OCI-M2 (cell line): ENCODE measurements around the gene TEX10.

Experiments
- DNase-seq: peaks from one replicate; lab custom pipeline; 2025; ENCODE audit not compliant: unreplicated experiment; lab: John Stamatoyannopoulos, UW

Gene TEX10

GRCh38 chr9:100286257-100286656, 66.5 kb downstream of the TEX10 start:
- no peak for DNase-seq

GRCh38 chr9:100285601-100286000, 67.1 kb downstream of the TEX10 start:
- DNase-seq, result no peak

- no peak for DNase-seq
Measured at GRCh38 chr9:100285080-100285479, 67.7 kb downstream of the TEX10 start.

GRCh38 chr9:100284247-100284646, 68.5 kb downstream of the TEX10 start:
- no peak for DNase-seq

GRCh38 chr9:100282388-100282719, 70.4 kb downstream of the TEX10 start:
- no peak for DNase-seq

DNA sequence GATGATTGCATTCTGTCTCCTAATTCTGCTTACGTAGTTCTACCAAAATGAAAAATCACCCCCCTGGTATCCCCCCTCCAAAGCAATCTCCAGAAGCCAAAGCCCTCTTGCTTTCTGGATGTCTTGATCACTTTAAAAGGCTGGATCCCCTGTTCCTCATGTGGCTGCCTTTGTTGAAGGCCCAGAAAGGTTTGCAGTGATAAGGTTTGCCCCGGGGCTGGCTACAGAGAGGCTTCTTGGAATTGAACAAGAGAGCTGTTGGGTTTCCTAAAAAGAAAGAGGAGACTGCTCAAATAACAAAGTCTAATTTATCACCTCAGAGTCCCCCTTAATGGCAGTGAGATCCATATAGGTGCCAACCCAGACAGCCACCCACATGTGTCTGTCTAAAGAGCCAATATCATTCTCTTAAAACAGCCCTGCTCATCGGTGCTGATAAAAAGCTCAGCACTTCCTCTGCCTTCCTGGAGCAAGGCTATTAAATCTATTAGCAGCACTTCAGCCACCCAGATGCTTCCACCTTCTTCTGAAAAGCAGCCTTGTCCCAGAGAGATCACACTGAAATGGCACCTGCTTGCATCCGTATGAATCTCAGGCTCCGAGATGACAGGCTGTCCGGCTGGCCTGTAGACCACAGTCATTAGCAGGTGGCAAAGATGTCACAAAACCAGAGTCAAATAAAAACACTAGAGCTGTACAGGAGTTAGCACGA, 70.9 kb downstream of the TEX10 start:
- DNase-seq, result no peak

GRCh38 chr9:100281066-100281465, 71.7 kb downstream of the TEX10 start:
- no peak for DNase-seq

- no peak for DNase-seq
Measured at GRCh38 chr9:100277166-100277979, 75.4 kb downstream of the TEX10 start.

GRCh38 chr9:100269656-100270055, 83.1 kb downstream of the TEX10 start:
- no peak for DNase-seq

GRCh38 chr9:100268271-100268670, 84.5 kb downstream of the TEX10 start:
- no peak for DNase-seq

- DNase-seq, result no peak
Measured at GRCh38 chr9:100267211-100267610, 85.5 kb downstream of the TEX10 start.
